ENCODE results near the gene GPR12. TPM values are rescaled to one million over a fixed set of nuclear protein-coding genes. Genes with fewer than 3 reads are reported as not detected.

The GPR12 gene
- total and polyA plus RNA-seq, 3 donors from 2014 or later = 0.06 to 0.15 TPM; not detected in 1

DNA sequence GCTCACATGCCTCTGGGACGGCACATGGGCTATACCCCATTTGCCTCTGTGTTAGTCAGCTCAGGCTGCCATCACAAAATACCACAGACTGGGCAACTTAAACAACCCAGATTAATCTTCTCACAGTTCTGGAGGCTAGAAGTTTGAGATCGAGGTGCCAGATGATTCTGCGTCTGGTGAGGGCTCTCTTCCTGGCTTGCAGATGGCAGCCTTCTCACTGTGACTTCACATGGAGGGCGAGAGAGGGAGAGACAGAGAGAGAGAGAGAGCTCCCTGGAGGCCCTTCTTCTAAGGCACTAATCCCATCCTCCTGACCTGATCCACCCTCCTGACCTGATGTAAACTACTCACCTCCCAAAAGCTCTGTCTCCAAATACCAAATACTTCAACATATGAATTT, 55.0 kb downstream of the GPR12 start:
- Histone ChIP-seq H3K4me1 (no peaks in the 10 kb centered on the region), H3K27ac (no peak overlapping the region), H3K36me3 (ENCODE audit: low read depth, missing control alignments) (no peaks in the 10 kb centered on the region), H3K27me3 (no peaks in the 10 kb centered on the region), H3K4me3 (no peak overlapping the region), H3K9me3 (no peaks in the 10 kb centered on the region)
- no peak for TF ChIP-seq POLR2A (IDR thresholded peaks at IDR 0.05)
- TF ChIP-seq, protein P1, sequence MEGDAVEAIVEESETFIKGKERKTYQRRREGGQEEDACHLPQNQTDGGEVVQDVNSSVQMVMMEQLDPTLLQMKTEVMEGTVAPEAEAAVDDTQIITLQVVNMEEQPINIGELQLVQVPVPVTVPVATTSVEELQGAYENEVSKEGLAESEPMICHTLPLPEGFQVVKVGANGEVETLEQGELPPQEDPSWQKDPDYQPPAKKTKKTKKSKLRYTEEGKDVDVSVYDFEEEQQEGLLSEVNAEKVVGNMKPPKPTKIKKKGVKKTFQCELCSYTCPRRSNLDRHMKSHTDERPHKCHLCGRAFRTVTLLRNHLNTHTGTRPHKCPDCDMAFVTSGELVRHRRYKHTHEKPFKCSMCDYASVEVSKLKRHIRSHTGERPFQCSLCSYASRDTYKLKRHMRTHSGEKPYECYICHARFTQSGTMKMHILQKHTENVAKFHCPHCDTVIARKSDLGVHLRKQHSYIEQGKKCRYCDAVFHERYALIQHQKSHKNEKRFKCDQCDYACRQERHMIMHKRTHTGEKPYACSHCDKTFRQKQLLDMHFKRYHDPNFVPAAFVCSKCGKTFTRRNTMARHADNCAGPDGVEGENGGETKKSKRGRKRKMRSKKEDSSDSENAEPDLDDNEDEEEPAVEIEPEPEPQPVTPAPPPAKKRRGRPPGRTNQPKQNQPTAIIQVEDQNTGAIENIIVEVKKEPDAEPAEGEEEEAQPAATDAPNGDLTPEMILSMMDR (IDR thresholded peaks at IDR 0.05) = no peak
- WGBS, 2 donors = 79 to 93% methylated on average over 4 of the region's 4 CpGs
- DNase-seq = no peak
- intact Hi-C loops (cut with DNase I; ENCODE audit: low total_unique reads) = loop anchor here (5.0 kb wide), 1 partner anchor 222 kb away; no protein-coding TSS in a partner anchor

Other genes starting within 250 kb of the GPR12 start
- gene WASF3, start 203.1 kb downstream of the GPR12 start, total RNA-seq = 10 to 100 TPM; 27.3 to 30.8 TPM
- 36.2 TPM for gene WASF3, start 203.1 kb downstream of the GPR12 start, polyA plus RNA-seq (ENCODE audit: insufficient read depth, low read depth, low replicate concordance)